Astrocyte of the spinal cord (primary cell): Measurements from ENCODE around the gene COPE.
A peak's percentile ranks its signal among the peaks of the same experiment; 100 is the strongest.

Experiments
- DNase-seq: peaks from one replicate; pipeline ENCODE4 v3.0.0; 2011; ENCODE audit warnings: low read depth, low spot score
- H3K4me3 ChIP-seq: 2 replicates; pipeline ENCODE4 v1.5.1; 2011; ENCODE audit warnings: low read depth, mild to moderate bottlenecking, low read length, moderate library complexity
- in situ Hi-C: cut with HindIII; loops from 2 replicates; pipeline ENCODE4 v1.10.0; 2017; ENCODE audit warnings: low sequenced_read_pairs
- TF ChIP-seq, protein P1 (sequence below): IDR thresholded peaks from 2 replicates; pipeline ENCODE4 v1.5.1; 2012; ENCODE audit warnings: low read depth, mild to moderate bottlenecking, low read length, inconsistent platforms

COPE gene

DNA sequence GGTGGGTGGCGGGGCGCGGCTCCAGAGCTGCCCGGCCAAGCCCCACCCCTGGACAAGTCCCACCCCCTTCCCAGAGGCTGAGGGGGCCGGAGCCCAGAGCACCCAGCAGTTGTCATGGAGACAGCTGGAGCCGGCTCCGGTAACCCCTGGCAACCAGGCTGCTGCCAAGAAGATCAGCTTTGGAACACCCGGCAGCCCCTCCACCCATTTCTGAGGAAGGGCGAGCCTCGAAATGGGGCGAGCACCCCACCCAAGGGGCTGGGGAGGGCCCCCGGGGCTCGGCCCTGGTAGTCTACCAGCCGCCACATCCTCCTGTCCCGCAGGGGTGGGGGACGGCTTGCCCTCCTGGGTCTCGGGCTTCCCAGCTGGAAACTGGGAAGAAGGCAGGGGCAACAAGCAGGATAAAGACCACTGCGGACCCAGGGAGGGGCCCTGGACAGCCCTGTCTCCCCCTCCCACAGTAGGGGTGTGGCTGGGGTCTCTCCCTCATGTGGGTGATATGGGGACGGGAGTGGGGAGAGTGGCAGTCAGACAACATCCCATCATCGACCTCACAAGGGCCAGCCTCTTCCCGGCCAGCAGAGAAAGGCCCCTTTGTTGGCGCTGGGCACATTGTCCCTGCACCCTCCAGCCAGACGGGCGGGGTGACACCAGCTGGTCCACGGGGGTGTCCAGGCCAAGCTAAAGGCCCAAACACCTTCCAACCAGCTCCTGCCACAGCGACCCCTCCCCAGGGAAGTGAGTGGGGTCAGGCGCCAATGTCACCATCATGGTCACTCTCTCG is 24.7 kb downstream of the COPE start:
- peak; percentile 32 for DNase-seq
- H3K4me3 ChIP-seq = no peak overlapping the region
- TF ChIP-seq, protein P1, sequence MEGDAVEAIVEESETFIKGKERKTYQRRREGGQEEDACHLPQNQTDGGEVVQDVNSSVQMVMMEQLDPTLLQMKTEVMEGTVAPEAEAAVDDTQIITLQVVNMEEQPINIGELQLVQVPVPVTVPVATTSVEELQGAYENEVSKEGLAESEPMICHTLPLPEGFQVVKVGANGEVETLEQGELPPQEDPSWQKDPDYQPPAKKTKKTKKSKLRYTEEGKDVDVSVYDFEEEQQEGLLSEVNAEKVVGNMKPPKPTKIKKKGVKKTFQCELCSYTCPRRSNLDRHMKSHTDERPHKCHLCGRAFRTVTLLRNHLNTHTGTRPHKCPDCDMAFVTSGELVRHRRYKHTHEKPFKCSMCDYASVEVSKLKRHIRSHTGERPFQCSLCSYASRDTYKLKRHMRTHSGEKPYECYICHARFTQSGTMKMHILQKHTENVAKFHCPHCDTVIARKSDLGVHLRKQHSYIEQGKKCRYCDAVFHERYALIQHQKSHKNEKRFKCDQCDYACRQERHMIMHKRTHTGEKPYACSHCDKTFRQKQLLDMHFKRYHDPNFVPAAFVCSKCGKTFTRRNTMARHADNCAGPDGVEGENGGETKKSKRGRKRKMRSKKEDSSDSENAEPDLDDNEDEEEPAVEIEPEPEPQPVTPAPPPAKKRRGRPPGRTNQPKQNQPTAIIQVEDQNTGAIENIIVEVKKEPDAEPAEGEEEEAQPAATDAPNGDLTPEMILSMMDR = no peak
- in situ Hi-C loops = no loop called here

DNA sequence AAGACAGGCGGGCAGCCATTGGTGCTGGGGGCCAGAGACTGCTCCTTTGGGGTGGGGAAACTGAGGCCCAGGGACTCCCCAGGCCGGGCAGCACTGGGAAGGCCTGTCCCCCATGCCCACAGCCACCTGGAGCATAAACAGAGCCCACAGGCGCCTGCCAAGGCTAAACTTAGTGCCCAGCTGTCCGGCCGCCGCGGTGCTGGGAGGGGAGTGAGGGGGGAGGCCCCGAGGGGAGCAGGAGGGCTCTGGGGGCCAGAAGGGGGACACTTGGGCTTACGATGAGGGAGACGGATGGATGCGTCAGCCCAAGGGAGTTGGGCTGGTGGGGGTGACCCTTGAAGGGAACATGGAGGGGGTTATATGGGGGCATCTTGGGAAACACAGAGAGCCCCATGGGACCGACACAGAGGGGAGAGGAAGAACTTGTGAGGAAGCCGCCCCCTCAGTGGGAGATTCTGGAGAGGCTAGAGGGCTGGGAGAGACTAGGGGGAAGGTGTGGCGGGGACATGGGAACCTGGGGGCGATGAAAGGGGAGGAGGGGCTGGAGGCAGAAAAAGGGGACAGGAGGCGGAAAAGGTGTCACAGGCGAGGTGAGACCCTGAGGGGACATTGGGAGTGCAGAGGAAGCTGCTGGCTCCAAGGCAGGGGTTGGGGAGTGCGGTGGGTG is 25.5 kb downstream of the COPE start:
- TF ChIP-seq, protein P1 = no peak

DNA sequence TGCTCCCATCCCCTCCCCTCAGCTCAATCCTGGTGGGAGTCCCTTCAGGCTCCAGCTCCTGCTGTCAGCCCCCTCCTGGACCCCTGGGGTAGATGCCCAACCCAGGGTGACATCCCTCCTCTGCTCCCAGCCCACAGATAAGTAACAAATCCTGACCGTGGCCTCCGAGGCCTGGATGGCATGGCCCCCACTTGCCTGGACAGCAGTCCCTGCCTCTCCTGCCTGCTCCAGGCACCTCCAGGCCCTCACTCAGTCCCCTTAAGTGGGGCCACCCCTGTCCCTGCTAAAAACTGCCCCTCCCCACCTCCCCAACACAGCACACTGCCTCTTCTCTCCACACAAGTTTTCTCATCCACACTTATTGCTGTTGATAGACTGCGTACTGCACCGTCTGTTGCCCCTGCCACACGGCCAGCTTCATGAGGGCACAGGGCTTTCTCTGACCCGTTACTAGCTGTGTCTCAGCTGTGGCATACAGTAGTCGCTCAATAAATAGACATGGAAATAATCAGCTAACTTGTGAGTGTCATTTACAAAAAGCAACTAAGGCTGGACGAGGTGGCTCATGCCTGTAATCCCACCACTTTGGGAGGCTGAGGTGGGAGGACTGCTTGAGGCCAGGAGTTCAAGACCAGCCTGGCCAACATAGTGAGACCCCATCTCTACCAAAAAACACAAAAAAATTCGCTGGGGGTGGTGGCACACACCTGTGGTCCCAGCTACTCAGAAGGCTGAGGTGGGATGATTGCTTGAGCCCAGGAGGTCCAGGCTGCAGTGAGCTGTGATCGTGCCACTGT is 29.0 kb downstream of the COPE start:
- no peak for DNase-seq
- TF ChIP-seq, protein P1 = no peak
- no peak overlapping the region for H3K4me3 ChIP-seq
- in situ Hi-C loops = no loop called here

More for the DNA sequence above, 25.5 kb downstream of the COPE start:
- H3K4me3 ChIP-seq = no peak overlapping the region
- no peak for DNase-seq
- in situ Hi-C loops = no loop called here

DNA sequence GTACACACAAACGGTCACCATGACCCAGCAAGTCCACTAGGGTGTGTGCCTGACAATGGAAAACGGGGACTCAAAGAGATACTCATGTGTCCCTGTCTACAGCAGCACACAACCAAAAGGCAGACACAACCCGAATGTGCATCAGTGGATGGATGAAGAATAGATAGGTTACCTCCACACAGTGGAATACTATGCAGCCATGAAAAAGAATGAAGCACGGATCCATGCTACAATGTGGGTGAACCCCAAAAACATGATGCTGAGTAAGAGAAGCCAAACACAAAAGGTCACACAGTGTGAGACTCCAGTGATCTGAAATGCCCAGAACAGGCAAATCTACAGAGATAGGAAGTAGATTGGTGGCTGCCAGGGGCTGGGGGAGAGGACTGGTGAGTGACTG is 32.2 kb downstream of the COPE start:
- H3K4me3 ChIP-seq = no peak overlapping the region
- DNase-seq = no peak

DNA sequence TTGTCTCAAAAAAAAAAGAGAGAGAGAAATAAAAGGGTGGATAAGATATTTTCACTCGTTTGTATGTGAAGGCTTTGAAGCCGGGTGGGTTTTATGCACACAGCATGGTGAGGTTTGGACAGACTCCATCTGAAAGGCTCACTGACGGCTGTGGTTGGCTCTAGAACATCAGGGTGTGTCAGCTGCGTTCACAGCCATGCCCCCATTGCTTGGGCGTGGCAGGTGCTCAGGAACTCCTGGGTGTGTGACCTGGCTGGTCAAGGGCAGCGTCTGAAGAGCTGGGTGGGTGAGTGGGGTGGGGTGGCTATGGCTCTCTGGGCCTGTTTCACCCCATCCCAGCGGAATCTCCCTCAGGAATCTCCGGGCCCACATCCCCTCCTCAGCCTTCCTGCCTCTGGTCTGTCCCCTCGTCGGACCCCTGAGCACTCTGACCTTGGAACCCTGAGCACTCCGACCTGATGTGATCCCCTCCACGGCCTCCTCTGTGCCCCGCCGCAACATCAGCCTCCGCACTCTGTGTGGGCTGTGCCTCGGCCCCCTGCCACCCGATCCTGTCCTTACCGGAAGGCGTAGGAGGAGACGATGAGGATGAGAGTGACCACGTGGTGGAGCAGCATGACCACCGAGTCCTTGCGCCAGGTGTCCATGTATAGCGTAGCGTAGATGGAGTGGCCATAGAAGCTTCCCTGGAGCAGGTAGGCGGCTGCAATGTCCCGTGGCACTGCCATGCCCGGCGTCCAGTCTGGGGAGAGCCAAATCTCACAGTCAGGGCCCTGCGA is 35.5 kb downstream of the COPE start:
- DNase-seq = no peak
- H3K4me3 ChIP-seq = no peak overlapping the region
- in situ Hi-C loops = no loop called here
- TF ChIP-seq, protein P1 = no peak

More for the DNA sequence above, 32.2 kb downstream of the COPE start:
- in situ Hi-C loops = no loop called here
- TF ChIP-seq, protein P1 = no peak

DNA sequence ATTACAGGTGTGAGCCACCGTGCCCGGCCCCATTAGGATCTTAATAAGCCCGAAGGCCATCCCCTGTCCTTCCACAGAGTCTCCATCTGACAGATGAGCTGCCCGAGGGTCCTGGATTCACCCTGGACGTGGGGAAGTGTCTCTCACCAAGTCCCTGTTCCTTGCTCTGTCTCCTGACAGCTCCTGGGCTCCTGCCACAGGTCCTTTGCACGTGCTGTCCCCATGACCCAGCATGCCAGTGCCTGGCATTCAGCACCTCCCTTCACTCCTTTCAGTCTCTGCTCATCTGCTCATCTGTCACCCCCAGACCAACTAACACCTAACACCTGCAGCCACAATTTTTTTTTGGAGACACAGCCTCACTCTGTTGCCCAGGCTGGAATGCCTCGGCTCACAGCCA is 37.7 kb downstream of the COPE start:
- TF ChIP-seq, protein P1 = no peak
- no peak overlapping the region for H3K4me3 ChIP-seq
- in situ Hi-C loops = no loop called here
- DNase-seq = no peak
